Tibial nerve (tissue), 3 donors: ENCODE measurements around the gene UBE2O.

ENCODE experiments used
- POLR2A ChIP-seq, 2 donors: fragments of 450-650 bp; IDR thresholded peaks; one replicate each; pipeline ENCODE4 v1.6.1; 2017; ENCODE audit warnings: antibody characterized with exemption in 2 of 2, mild to moderate bottlenecking in 2 of 2, moderate library complexity in 2 of 2
- TF ChIP-seq, protein P1 (sequence below), 5 experiments: fragments of 200-600 bp in 3 of 5; fragments of 450-650 bp in 2 of 5; sonication (generic) in 3 of 5; IDR thresholded peaks; one replicate each; pipeline ENCODE4 v1.5.1; 2016 to 2019; ENCODE audit warnings: antibody characterized with exemption in 5 of 5, mild to moderate bottlenecking in 3 of 5, moderate library complexity in 2 of 5

DNA sequence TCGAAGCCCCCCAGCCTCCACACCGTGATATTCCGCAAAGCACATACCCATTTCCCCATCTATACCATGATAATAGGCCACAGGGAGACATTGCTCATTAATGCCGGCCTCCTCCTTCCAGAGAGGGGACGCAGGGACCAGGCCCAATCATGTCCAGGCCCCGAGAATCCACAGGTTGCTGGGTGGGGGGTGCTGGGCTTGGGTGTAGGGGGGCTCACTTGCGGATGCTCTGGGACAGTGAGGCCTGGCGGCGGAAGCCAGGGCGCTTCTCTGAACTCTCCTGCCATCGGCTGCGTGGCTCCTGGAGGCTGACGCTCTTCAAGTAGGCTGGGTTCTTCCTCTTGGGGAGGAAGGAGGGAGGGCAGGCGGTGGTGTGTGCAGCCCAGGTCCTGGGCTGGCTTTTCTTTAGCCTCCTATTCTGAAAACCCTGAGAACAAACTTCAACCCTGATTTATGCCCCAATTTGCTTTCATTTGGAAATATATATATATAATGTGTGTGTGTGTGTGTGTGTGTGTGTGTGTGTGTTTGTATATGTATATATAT, 26.6 kb upstream of the UBE2O start:
- TF ChIP-seq, protein P1, sequence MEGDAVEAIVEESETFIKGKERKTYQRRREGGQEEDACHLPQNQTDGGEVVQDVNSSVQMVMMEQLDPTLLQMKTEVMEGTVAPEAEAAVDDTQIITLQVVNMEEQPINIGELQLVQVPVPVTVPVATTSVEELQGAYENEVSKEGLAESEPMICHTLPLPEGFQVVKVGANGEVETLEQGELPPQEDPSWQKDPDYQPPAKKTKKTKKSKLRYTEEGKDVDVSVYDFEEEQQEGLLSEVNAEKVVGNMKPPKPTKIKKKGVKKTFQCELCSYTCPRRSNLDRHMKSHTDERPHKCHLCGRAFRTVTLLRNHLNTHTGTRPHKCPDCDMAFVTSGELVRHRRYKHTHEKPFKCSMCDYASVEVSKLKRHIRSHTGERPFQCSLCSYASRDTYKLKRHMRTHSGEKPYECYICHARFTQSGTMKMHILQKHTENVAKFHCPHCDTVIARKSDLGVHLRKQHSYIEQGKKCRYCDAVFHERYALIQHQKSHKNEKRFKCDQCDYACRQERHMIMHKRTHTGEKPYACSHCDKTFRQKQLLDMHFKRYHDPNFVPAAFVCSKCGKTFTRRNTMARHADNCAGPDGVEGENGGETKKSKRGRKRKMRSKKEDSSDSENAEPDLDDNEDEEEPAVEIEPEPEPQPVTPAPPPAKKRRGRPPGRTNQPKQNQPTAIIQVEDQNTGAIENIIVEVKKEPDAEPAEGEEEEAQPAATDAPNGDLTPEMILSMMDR (IDR thresholded peaks at IDR 0.05) = no peak
- no peak for TF ChIP-seq POLR2A (IDR thresholded peaks at IDR 0.05)
